Esophagus muscularis mucosa (tissue), 3 donors: ENCODE results near the gene USHBP1.
"Not testable (repeated sequence)": the region's sequence is repeated elsewhere in the genome, so short reads cannot be mapped to it uniquely, and the experiment has no call there.

Experiments
- CTCF ChIP-seq, 3 experiments: fragments of 200-600 bp in 2 of 3; fragments of 450-650 bp in 1 of 3; sonication (generic) in 2 of 3; IDR thresholded peaks; one replicate each; pipeline ENCODE4 v1.5.1; 2017 to 2019; ENCODE audit warnings: antibody characterized with exemption in 3 of 3, mild to moderate bottlenecking in 2 of 3, moderate library complexity in 1 of 3
- POLR2A ChIP-seq: fragments of 450-650 bp; IDR thresholded peaks from one replicate; pipeline ENCODE4 v1.6.1; 2017; ENCODE audit warnings: antibody characterized with exemption, moderate library complexity, mild to moderate bottlenecking, low read depth
- POLR2AphosphoS5 ChIP-seq, 2 donors: sonication (generic); formaldehyde crosslinking; IDR thresholded peaks; one replicate each; pipeline ENCODE4 v1.6.1; 2017; ENCODE audit warnings: antibody characterized with exemption in 2 of 2

GRCh38 chr19:17274892-17275291, 10.3 kb upstream of the USHBP1 start:
- TF ChIP-seq CTCF (IDR thresholded peaks at IDR 0.05); POLR2A; POLR2AphosphoS5 (IDR thresholded peaks at IDR 0.05): not testable (repeated sequence)
